Measurements from ENCODE around the gene TBX18. TPM values are rescaled to one million over a fixed set of nuclear protein-coding genes. Genes with fewer than 3 reads are reported as not detected.

TBX18 gene
- total RNA-seq, 1 donor from 2014 or later, result 9.4 TPM

DNA sequence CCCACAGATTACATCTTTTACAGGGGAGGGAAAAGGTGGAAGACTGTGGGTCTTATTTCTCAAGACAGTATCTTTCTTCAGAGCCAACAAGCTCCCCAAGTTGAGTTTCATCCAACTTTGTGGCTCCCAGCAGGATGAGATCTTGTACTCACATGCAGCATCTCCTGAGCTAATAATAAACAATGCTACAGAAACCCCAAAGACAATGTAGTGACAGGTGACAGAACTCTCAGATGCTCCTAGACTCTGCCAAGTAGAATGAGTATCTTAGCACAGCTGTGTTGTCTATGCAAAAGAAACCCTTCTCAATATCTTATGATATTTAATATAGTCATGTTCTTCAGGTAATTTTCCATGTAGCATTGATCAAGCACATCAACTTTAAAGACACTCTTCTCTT, 90.0 kb downstream of the TBX18 start:
- Mint-ChIP-seq H3K9me3 (ENCODE audit: unreplicated experiment) (no peaks in the 10 kb centered on the region), H3K4me3 (ENCODE audit: unreplicated experiment) (no peak overlapping the region), H3K4me1 (ENCODE audit: unreplicated experiment) (no peaks in the 10 kb centered on the region), H3K27ac (ENCODE audit: unreplicated experiment) (no peak overlapping the region), H3K36me3 (ENCODE audit: low read depth, unreplicated experiment) (no peaks in the 10 kb centered on the region), H3K27me3 (ENCODE audit: unreplicated experiment) (no peaks in the 10 kb centered on the region)
- TF ChIP-seq, protein P1, sequence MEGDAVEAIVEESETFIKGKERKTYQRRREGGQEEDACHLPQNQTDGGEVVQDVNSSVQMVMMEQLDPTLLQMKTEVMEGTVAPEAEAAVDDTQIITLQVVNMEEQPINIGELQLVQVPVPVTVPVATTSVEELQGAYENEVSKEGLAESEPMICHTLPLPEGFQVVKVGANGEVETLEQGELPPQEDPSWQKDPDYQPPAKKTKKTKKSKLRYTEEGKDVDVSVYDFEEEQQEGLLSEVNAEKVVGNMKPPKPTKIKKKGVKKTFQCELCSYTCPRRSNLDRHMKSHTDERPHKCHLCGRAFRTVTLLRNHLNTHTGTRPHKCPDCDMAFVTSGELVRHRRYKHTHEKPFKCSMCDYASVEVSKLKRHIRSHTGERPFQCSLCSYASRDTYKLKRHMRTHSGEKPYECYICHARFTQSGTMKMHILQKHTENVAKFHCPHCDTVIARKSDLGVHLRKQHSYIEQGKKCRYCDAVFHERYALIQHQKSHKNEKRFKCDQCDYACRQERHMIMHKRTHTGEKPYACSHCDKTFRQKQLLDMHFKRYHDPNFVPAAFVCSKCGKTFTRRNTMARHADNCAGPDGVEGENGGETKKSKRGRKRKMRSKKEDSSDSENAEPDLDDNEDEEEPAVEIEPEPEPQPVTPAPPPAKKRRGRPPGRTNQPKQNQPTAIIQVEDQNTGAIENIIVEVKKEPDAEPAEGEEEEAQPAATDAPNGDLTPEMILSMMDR (IDR thresholded peaks at IDR 0.05; ENCODE audit: unreplicated experiment), result no peak
- DNase-seq (ENCODE audit: low spot score), result no peak

DNA sequence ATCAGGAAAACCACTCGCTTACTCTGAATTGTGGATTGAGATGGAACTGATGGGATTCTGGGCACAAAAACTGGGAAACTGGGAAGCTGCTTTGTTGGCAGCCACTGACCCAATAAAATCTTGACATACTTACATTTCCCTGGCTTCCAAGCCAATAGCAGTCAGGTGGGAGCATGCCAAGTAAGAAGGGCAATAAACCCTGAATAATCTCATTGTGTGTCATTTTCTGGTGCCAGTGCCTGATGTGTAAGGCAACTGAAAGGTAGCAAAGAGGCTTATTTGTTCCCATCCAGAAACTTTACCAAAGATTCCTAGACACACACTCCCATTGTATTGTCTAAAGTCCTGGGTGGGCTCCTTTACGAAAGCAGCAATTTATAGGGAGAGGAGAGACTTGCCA, 93.2 kb downstream of the TBX18 start:
- no peak overlapping the region for H3K4me3 Mint-ChIP-seq (ENCODE audit: unreplicated experiment)
- H3K36me3 Mint-ChIP-seq (ENCODE audit: low read depth, unreplicated experiment), result no peaks in the 10 kb centered on the region
- no peak overlapping the region for H3K27ac Mint-ChIP-seq (ENCODE audit: unreplicated experiment)
- H3K9me3 Mint-ChIP-seq (ENCODE audit: unreplicated experiment), result no peaks in the 10 kb centered on the region
- TF ChIP-seq, protein P1 (IDR thresholded peaks at IDR 0.05; ENCODE audit: unreplicated experiment), result no peak
- DNase-seq (ENCODE audit: low spot score), result no peak
- H3K27me3 Mint-ChIP-seq (ENCODE audit: unreplicated experiment), result no peaks in the 10 kb centered on the region
- H3K4me1 Mint-ChIP-seq (ENCODE audit: unreplicated experiment), result peaks cover 10% of the 10 kb centered on the region

DNA sequence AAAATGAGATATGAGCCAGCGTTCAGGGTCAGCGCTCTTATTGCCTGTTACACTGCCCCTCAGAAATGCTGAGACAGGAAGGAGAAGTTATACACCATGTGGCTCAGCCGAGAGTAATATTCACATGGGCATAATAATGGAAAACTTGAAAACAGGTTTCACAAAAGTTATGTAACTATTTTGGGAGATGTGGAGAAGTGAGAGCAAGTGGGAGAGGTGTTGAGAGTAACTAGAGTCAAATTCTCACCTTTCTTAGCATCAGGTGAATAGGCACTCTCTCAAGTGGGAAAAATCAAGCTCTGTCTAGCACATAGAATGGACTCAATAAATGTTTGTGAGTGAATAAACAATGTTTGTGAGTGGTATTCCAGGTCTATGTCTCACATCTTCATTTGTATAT, 94.5 kb downstream of the TBX18 start:
- TF ChIP-seq, protein P1 (IDR thresholded peaks at IDR 0.05; ENCODE audit: unreplicated experiment), result no peak
- no peaks in the 10 kb centered on the region for H3K27me3 Mint-ChIP-seq (ENCODE audit: unreplicated experiment)
- no peak for DNase-seq (ENCODE audit: low spot score)
- H3K4me1 Mint-ChIP-seq (ENCODE audit: unreplicated experiment), result peaks cover 10% of the 10 kb centered on the region
- no peak overlapping the region for H3K4me3 Mint-ChIP-seq (ENCODE audit: unreplicated experiment)
- H3K27ac Mint-ChIP-seq (ENCODE audit: unreplicated experiment), result no peak overlapping the region
- H3K36me3 Mint-ChIP-seq (ENCODE audit: low read depth, unreplicated experiment), result no peaks in the 10 kb centered on the region
- no peaks in the 10 kb centered on the region for H3K9me3 Mint-ChIP-seq (ENCODE audit: unreplicated experiment)

DNA sequence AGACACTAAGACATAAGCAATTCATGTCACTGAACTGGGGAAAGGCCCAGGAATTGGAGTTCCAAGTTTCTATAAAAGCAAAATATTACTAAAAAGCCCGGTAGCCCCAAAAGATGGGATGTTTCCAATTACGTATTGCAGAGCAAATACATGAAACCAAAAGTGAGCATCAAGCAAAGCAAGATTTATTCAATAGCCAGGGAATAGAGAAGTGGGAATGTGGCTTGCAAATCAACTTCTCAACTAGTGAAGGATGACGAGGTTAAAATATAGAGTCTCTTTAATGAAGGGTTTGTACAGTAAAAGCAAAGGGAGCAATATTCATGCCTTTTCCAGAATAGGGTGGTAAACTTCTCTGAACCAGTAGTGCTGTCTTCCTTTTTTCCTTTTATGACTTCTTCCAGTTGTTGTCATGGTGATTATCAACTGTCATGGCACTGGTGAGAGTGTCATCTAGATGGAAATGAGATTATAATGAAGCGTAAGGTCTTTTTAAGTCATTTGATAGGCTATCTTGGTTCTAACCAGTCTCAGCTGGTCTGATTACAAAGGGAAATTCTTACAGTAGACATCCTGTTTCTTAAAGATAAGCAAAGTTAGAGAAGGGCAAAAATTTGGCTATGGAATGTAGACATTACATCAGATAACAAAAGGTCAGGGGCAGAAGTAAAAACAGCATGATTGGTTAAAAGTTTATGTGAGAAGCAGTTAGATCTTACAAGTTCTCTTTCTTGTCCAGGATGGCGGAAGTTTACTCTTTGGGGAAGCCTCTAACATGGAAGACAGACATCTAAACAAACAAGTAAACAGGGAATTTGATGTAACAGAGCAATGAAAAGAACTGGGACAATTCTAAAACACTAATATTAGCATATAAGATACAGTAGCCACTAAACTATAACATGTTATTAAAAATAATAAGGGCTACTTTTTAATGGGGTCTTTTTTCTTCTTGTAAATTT, 96.9 kb downstream of the TBX18 start:
- TF ChIP-seq, protein P1 (IDR thresholded peaks at IDR 0.05; ENCODE audit: unreplicated experiment), result no peak
- Mint-ChIP-seq H3K27me3 (ENCODE audit: unreplicated experiment) (no peaks in the 10 kb centered on the region), H3K36me3 (ENCODE audit: low read depth, unreplicated experiment) (no peaks in the 10 kb centered on the region), H3K9me3 (ENCODE audit: unreplicated experiment) (no peaks in the 10 kb centered on the region), H3K4me3 (ENCODE audit: unreplicated experiment) (no peak overlapping the region), H3K4me1 (ENCODE audit: unreplicated experiment) (peaks cover 10% of the 10 kb centered on the region), H3K27ac (ENCODE audit: unreplicated experiment) (peak overlapping the region; percentile 38)
- no peak for DNase-seq (ENCODE audit: low spot score)

DNA sequence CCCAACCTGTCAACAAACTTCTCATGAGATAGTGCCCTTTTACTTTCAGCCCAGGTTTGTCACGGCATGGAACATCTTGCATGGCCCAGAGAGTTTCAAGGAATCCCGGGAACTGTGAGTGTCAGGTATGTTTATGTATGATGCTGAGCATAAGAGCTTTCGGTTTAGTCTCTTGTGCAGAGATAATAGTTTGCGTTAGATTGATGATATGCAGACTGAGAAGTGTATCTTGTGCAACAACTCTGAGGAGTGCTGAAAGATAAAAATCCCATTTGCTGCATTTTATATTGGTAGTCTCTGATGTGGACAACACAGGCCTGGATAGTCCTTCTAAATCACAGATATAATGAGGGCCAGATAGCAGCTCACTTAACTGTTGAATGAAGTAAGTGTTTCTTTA, 99.0 kb downstream of the TBX18 start:
- Mint-ChIP-seq H3K36me3 (ENCODE audit: low read depth, unreplicated experiment) (no peaks in the 10 kb centered on the region), H3K4me3 (ENCODE audit: unreplicated experiment) (no peak overlapping the region), H3K27me3 (ENCODE audit: unreplicated experiment) (no peaks in the 10 kb centered on the region), H3K9me3 (ENCODE audit: unreplicated experiment) (no peaks in the 10 kb centered on the region), H3K27ac (ENCODE audit: unreplicated experiment) (no peak overlapping the region), H3K4me1 (ENCODE audit: unreplicated experiment) (peaks cover 10% of the 10 kb centered on the region)
- DNase-seq (ENCODE audit: low spot score), result no peak
- TF ChIP-seq, protein P1 (IDR thresholded peaks at IDR 0.05; ENCODE audit: unreplicated experiment), result no peak

Measured in endothelial cell (in vitro differentiated cells).